ENCODE data around the gene MED29. TPM values are rescaled to one million over a fixed set of nuclear protein-coding genes. Genes with fewer than 3 reads are reported as not detected.

Gene MED29
- total and polyA plus RNA-seq, 2 experiments from 2014 or later, result 26.1 to 62.0 TPM

- no peak for TF ChIP-seq ZNF114 (CRISPR knock-in tag; IDR thresholded peaks at IDR 0.05)
- no peak for TF ChIP-seq ETS1 (IDR thresholded peaks at IDR 0.05)
- TF ChIP-seq CREB1 (CRISPR knock-in tag; IDR thresholded peaks at IDR 0.05; ENCODE audit: low read depth), result no peak
- TF ChIP-seq JUNB (IDR thresholded peaks at IDR 0.05; ENCODE audit: unreplicated experiment), result no peak
- TF ChIP-seq CTCF (conservative IDR thresholded peaks at IDR 0.05; ENCODE audit: low read depth in 2 of 2), result no peak
- no peak for TF ChIP-seq STAT1 (IDR thresholded peaks at IDR 0.05; ENCODE audit: unreplicated experiment)
- TF ChIP-seq POLR2AphosphoS5 (IDR thresholded peaks at IDR 0.05; ENCODE audit: low read depth), result no peak
- TF ChIP-seq REST (IDR thresholded peaks at IDR 0.05; ENCODE audit: unreplicated experiment), result no peak
Measured at GRCh38 chr19:39398297-39398864, 7.2 kb downstream of the MED29 start (continued).

GRCh38 chr19:39399668-39400050, 8.5 kb downstream of the MED29 start:
- Mint-ChIP-seq H3K27ac (no peak overlapping the region), H3K27me3 (ENCODE audit: insufficient read depth, low read depth, poor library complexity) (peaks cover 14% of the 10 kb centered on the region), H3K9me3 (peaks cover 4% of the 10 kb centered on the region; the same call in 1 of the 3 replicates), H3K36me3 (ENCODE audit: low read depth) (peaks cover 22% of the 10 kb centered on the region), H3K4me3 (no peak overlapping the region; the same call in 2 of the 3 replicates), H3K4me1 (peaks cover 32% of the 10 kb centered on the region)
- Histone ChIP-seq H3K36me3 (ENCODE audit: insufficient read depth) (no peaks in the 10 kb centered on the region), H3F3A (replicated peaks; ENCODE audit: low read depth) (peaks cover 46% of the 10 kb centered on the region; the same call in 1 of the 2 replicates), H3K4me1 (ENCODE audit: insufficient read depth) (peaks cover 27% of the 10 kb centered on the region), H3K9me2 (ENCODE audit: insufficient read depth) (no peaks in the 10 kb centered on the region), H3K27me3 (ENCODE audit: insufficient read depth) (no peaks in the 10 kb centered on the region), H4K20me1 (replicated peaks; ENCODE audit: insufficient read depth) (no peaks in the 10 kb centered on the region; the same call in 1 of the 2 replicates), H3K79me2 (replicated peaks; ENCODE audit: insufficient read depth) (no peaks in the 10 kb centered on the region), H3K4me2 (no peak overlapping the region), H3K27ac (ENCODE audit: low read depth) (no peak overlapping the region), H3K4me3 (no peak overlapping the region), H2AFZ (no peak overlapping the region)
- DNase-seq (ENCODE audit: low spot score) (no peak), ATAC-seq (no peak)
- no peak for TF ChIP-seq CREB1 (CRISPR knock-in tag; IDR thresholded peaks at IDR 0.05; ENCODE audit: low read depth)
- peak; percentile 32 for TF ChIP-seq POLR2AphosphoS5 (IDR thresholded peaks at IDR 0.05; ENCODE audit: low read depth)
